HEK293 (cell line): ENCODE data around the gene MYH15.

Experiments
- CTCF ChIA-PET: fragments of 350-600 bp; formaldehyde crosslinking; extraction: SDS; loops from one replicate; lab custom pipeline; 2021; ENCODE audit warnings: antibody characterized with exemption; lab: Yijun Ruan, JAX
- POLR2A ChIA-PET: fragments of 300-600 bp; formaldehyde crosslinking; extraction: SDS; loops from one replicate; lab custom pipeline; 2020; ENCODE audit warnings: antibody characterized with exemption, inconsistent platforms; lab: Yijun Ruan, JAX
- H3K27ac ChIP-seq: fragments of 200-500 bp; sonication (Bioruptor generic); 2 replicates; pipeline ENCODE4 v1.5.1; 2014; ENCODE audit warnings: low read depth, low read length, control low read depth, inconsistent platforms; ENCODE audit errors: extremely low read depth
- H3K36me3 ChIP-seq, 2 experiments: fragments of 200-500 bp in 1 of 2; sonication (Bioruptor generic) in 1 of 2; 1 replicate in 1 of 2; 2 replicates in 1 of 2; pipeline ENCODE4 v1.5.1; 2014 to 2017; ENCODE audit warnings: inconsistent platforms in 2 of 2, low read length in 2 of 2; ENCODE audit not compliant: control insufficient read depth in 2 of 2, insufficient read depth in 1 of 2
- H3K4me1 ChIP-seq: fragments of 200-500 bp; sonication (Bioruptor generic); 2 replicates; pipeline ENCODE4 v1.5.1; 2014; ENCODE audit warnings: mild to moderate bottlenecking, low read length, inconsistent platforms; ENCODE audit not compliant: control insufficient read depth, insufficient read depth
- H3K4me3 ChIP-seq: 2 replicates; pipeline ENCODE4 v1.5.1; 2011; ENCODE audit warnings: low read depth, mild to moderate bottlenecking, control low read depth, low read length, moderate library complexity
- H3K9me3 ChIP-seq: fragments of 200-500 bp; sonication (Bioruptor generic); 2 replicates; pipeline ENCODE4 v1.5.1; 2014; ENCODE audit warnings: low read depth, low read length, inconsistent platforms; ENCODE audit not compliant: control insufficient read depth, insufficient read depth
- HOXD13 ChIP-seq: sonication (generic); formaldehyde crosslinking; IDR thresholded peaks from 2 replicates; pipeline ENCODE4 v1.8.0; 2022; ENCODE audit warnings: missing genetic modification reagents, borderline replicate concordance
- KLF8 ChIP-seq: fragments of 450-650 bp; formaldehyde crosslinking; IDR thresholded peaks from 2 replicates; pipeline ENCODE4 v1.5.1; 2016; ENCODE audit warnings: missing biosample characterization, missing genetic modification characterization
- OSR2 ChIP-seq: fragments of 450-650 bp; formaldehyde crosslinking; IDR thresholded peaks from 2 replicates; pipeline ENCODE4 v1.5.1; 2016; ENCODE audit warnings: missing biosample characterization, missing genetic modification characterization
- PRDM2 ChIP-seq: fragments of 450-650 bp; formaldehyde crosslinking; IDR thresholded peaks from 2 replicates; pipeline ENCODE4 v1.5.1; 2016; ENCODE audit warnings: missing biosample characterization, missing genetic modification characterization, borderline replicate concordance
- SCRT1 ChIP-seq: fragments of 450-650 bp; formaldehyde crosslinking; IDR thresholded peaks from 2 replicates; pipeline ENCODE4 v1.5.1; 2016; ENCODE audit warnings: missing biosample characterization, missing genetic modification characterization, borderline replicate concordance
- SCRT2 ChIP-seq: fragments of 450-650 bp; formaldehyde crosslinking; IDR thresholded peaks from 2 replicates; pipeline ENCODE4 v1.5.1; 2016; ENCODE audit warnings: missing biosample characterization, missing genetic modification characterization
- ZBTB8A ChIP-seq: fragments of 450-650 bp; formaldehyde crosslinking; IDR thresholded peaks from 2 replicates; pipeline ENCODE4 v1.5.1; 2016; ENCODE audit warnings: missing biosample characterization, missing genetic modification characterization
- ZNF560 ChIP-seq: fragments of 450-650 bp; formaldehyde crosslinking; IDR thresholded peaks from 2 replicates; pipeline ENCODE4 v1.5.1; 2017; ENCODE audit warnings: missing biosample characterization, missing genetic modification characterization, borderline replicate concordance
- ZNF561 ChIP-seq: fragments of 450-650 bp; IDR thresholded peaks from 2 replicates; pipeline ENCODE4 v1.5.1; 2018; ENCODE audit warnings: missing biosample characterization, missing genetic modification characterization, borderline replicate concordance
- ZNF596 ChIP-seq: fragments of 450-650 bp; IDR thresholded peaks from 2 replicates; pipeline ENCODE4 v1.5.0; 2018; ENCODE audit warnings: missing biosample characterization, mild to moderate bottlenecking, missing genetic modification characterization, moderate library complexity
- ZNF785 ChIP-seq: fragments of 450-650 bp; formaldehyde crosslinking; IDR thresholded peaks from 2 replicates; pipeline ENCODE4 v1.5.1; 2016; ENCODE audit warnings: missing biosample characterization, missing genetic modification characterization
- ZSCAN16 ChIP-seq: fragments of 450-650 bp; formaldehyde crosslinking; IDR thresholded peaks from 2 replicates; pipeline ENCODE4 v1.5.1; 2016; ENCODE audit warnings: missing biosample characterization, missing genetic modification characterization
- TF ChIP-seq, protein P1 (sequence below): fragments of 450-650 bp; formaldehyde crosslinking; IDR thresholded peaks from 2 replicates; pipeline ENCODE4 v1.5.1; 2016; ENCODE audit warnings: missing biosample characterization, missing genetic modification characterization
- TF ChIP-seq, protein P2 (sequence below): fragments of 450-650 bp; formaldehyde crosslinking; IDR thresholded peaks from 2 replicates; pipeline ENCODE4 v1.5.0; 2017; ENCODE audit warnings: missing biosample characterization, missing genetic modification characterization, borderline replicate concordance
- TF ChIP-seq, protein P3 (sequence below): fragments of 450-650 bp; IDR thresholded peaks from 2 replicates; pipeline ENCODE4 v1.5.1; 2018; ENCODE audit warnings: missing biosample characterization, mild to moderate bottlenecking, missing genetic modification characterization
- TF ChIP-seq, protein P4 (sequence below): fragments of 450-650 bp; formaldehyde crosslinking; IDR thresholded peaks from 2 replicates; pipeline ENCODE4 v1.5.1; 2016; ENCODE audit warnings: missing biosample characterization, missing genetic modification characterization

Gene MYH15

DNA sequence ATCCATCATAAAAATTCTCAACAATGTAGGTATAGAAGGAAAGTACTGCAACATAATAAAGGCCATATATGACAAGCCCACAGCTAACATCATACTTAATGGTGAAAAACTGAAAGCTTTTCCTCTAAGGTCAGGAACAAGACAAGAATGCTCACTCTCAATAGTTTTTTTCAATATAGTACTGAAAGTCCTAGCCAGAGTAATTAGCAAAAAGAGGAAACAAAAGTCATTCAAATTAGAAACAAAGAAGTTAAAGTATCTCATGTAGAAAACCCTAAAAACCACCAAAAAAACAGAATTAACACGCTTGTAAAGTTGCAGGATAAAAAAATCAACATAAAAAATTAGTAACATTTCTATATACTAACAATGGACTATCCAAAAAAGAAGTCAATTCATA, 61.8 kb downstream of the MYH15 start:
- POLR2A ChIA-PET: no interaction called here
- CTCF ChIA-PET: interaction anchor here (0.5 to 0.6 kb wide), 2 partner anchors 21 to 105 kb away, joined by 3 read pairs; no protein-coding TSS in a partner anchor

More for the DNA sequence above, 61.8 kb downstream of the MYH15 start:
- Histone ChIP-seq H3K36me3 (no peaks in the 10 kb centered on the region), H3K27ac (no peak overlapping the region), H3K4me3 (no peak overlapping the region), H3K4me1 (no peaks in the 10 kb centered on the region), H3K9me3 (no peaks in the 10 kb centered on the region)
- TF ChIP-seq, protein P1, sequence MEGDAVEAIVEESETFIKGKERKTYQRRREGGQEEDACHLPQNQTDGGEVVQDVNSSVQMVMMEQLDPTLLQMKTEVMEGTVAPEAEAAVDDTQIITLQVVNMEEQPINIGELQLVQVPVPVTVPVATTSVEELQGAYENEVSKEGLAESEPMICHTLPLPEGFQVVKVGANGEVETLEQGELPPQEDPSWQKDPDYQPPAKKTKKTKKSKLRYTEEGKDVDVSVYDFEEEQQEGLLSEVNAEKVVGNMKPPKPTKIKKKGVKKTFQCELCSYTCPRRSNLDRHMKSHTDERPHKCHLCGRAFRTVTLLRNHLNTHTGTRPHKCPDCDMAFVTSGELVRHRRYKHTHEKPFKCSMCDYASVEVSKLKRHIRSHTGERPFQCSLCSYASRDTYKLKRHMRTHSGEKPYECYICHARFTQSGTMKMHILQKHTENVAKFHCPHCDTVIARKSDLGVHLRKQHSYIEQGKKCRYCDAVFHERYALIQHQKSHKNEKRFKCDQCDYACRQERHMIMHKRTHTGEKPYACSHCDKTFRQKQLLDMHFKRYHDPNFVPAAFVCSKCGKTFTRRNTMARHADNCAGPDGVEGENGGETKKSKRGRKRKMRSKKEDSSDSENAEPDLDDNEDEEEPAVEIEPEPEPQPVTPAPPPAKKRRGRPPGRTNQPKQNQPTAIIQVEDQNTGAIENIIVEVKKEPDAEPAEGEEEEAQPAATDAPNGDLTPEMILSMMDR: no peak
- TF ChIP-seq ZSCAN16 (tag by site-specific recombination): no peak
- TF ChIP-seq ZNF560: no peak
- TF ChIP-seq, protein P2, sequence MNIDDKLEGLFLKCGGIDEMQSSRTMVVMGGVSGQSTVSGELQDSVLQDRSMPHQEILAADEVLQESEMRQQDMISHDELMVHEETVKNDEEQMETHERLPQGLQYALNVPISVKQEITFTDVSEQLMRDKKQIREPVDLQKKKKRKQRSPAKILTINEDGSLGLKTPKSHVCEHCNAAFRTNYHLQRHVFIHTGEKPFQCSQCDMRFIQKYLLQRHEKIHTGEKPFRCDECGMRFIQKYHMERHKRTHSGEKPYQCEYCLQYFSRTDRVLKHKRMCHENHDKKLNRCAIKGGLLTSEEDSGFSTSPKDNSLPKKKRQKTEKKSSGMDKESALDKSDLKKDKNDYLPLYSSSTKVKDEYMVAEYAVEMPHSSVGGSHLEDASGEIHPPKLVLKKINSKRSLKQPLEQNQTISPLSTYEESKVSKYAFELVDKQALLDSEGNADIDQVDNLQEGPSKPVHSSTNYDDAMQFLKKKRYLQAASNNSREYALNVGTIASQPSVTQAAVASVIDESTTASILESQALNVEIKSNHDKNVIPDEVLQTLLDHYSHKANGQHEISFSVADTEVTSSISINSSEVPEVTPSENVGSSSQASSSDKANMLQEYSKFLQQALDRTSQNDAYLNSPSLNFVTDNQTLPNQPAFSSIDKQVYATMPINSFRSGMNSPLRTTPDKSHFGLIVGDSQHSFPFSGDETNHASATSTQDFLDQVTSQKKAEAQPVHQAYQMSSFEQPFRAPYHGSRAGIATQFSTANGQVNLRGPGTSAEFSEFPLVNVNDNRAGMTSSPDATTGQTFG: no peak
- TF ChIP-seq PRDM2 (tag by site-specific recombination): no peak
- no peak for TF ChIP-seq SCRT2 (tag by site-specific recombination)
- no peak for TF ChIP-seq ZNF596 (tag by site-specific recombination)
- TF ChIP-seq ZNF561 (tag by site-specific recombination): no peak
- TF ChIP-seq, protein P3, sequence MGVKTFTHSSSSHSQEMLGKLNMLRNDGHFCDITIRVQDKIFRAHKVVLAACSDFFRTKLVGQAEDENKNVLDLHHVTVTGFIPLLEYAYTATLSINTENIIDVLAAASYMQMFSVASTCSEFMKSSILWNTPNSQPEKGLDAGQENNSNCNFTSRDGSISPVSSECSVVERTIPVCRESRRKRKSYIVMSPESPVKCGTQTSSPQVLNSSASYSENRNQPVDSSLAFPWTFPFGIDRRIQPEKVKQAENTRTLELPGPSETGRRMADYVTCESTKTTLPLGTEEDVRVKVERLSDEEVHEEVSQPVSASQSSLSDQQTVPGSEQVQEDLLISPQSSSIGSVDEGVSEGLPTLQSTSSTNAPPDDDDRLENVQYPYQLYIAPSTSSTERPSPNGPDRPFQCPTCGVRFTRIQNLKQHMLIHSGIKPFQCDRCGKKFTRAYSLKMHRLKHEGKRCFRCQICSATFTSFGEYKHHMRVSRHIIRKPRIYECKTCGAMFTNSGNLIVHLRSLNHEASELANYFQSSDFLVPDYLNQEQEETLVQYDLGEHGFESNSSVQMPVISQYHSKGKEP (tag by site-specific recombination): no peak
- TF ChIP-seq, protein P4, sequence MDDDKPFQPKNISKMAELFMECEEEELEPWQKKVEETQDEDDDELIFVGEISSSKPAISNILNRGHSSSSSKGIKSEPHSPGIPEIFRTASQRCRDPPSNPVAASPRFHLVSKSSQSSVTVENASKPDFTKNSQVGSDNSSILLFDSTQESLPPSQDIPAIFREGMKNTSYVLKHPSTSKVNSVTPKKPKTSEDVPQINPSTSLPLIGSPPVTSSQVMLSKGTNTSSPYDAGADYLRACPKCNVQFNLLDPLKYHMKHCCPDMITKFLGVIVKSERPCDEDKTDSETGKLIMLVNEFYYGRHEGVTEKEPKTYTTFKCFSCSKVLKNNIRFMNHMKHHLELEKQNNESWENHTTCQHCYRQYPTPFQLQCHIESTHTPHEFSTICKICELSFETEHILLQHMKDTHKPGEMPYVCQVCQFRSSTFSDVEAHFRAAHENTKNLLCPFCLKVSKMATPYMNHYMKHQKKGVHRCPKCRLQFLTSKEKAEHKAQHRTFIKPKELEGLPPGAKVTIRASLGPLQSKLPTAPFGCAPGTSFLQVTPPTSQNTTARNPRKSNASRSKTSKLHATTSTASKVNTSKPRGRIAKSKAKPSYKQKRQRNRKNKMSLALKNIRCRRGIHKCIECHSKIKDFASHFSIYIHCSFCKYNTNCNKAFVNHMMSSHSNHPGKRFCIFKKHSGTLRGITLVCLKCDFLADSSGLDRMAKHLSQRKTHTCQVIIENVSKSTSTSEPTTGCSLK: no peak
- no peak for TF ChIP-seq SCRT1 (tag by site-specific recombination)
- TF ChIP-seq ZNF785 (tag by site-specific recombination): no peak
- no peak for TF ChIP-seq HOXD13 (CRISPR knock-in tag)
- TF ChIP-seq ZBTB8A (tag by site-specific recombination): no peak
- no peak for TF ChIP-seq KLF8
- no peak for TF ChIP-seq OSR2
